NCI-H1048 (cell line): ENCODE data around the gene RETN.

Experiments used
- DNase-seq: peaks from one replicate; lab custom pipeline; 2025; lab: John Stamatoyannopoulos, UW

RETN gene

GRCh38 chr19:7658219-7658686 is 10.6 kb upstream of the RETN start:
- no peak for DNase-seq

- no peak for DNase-seq
Observed at GRCh38 chr19:7661744-7662538, 6.9 kb upstream of the RETN start.

- no peak for DNase-seq
Observed at GRCh38 chr19:7662657-7663056, 6.2 kb upstream of the RETN start.

- no peak for DNase-seq
Observed at GRCh38 chr19:7663706-7664105, 5.1 kb upstream of the RETN start.

GRCh38 chr19:7665076-7665475 is 3.8 kb upstream of the RETN start:
- DNase-seq, result no peak

GRCh38 chr19:7669641-7670040 is 792 bp downstream of the RETN start:
- no peak for DNase-seq

GRCh38 chr19:7670150-7670783 is 1.4 kb downstream of the RETN start:
- DNase-seq, result no peak

GRCh38 chr19:7670790-7671189 is 1.9 kb downstream of the RETN start:
- no peak for DNase-seq

GRCh38 chr19:7672522-7672921 is 3.7 kb downstream of the RETN start:
- no peak for DNase-seq

GRCh38 chr19:7674010-7675005 is 5.5 kb downstream of the RETN start:
- DNase-seq, result peak; percentile 34

- DNase-seq, result no peak
Observed at GRCh38 chr19:7676376-7676775, 7.5 kb downstream of the RETN start.

GRCh38 chr19:7676854-7677253 is 8.0 kb downstream of the RETN start, which contains the start of gene MCEMP1:
Gene MCEMP1 (plus strand): TSS chr19:7677090. CDS start chr19:7677121, 31 bp downstream.
- no peak for DNase-seq

GRCh38 chr19:7677669-7678311 is 8.9 kb downstream of the RETN start:
- DNase-seq, result no peak

- DNase-seq, result no peak
Observed at GRCh38 chr19:7678971-7679751, 10.3 kb downstream of the RETN start.

- no peak for DNase-seq
Observed at GRCh38 chr19:7679771-7680605, 11.1 kb downstream of the RETN start.

GRCh38 chr19:7680606-7681339 is 11.9 kb downstream of the RETN start, which contains the start of gene TRAPPC5:
Gene TRAPPC5 (plus strand): TSS chr19:7680833. CDS start chr19:7682254, 1,421 bp downstream.
- DNase-seq, result peak; percentile 73

GRCh38 chr19:7681340-7682174 is 12.7 kb downstream of the RETN start:
- peak; percentile 60 for DNase-seq

- DNase-seq, result no peak
Observed at GRCh38 chr19:7682175-7682855, 13.5 kb downstream of the RETN start.
